Endothelial cell of umbilical vein (primary cell): ENCODE results near the gene SLC19A1. TPM values are rescaled to one million over a fixed set of nuclear protein-coding genes. Genes with fewer than 3 reads are reported as not detected.

Experiments
- BruUV-seq: library from RNA; stranded (reverse); fragments of 400-500 nt; replicated peaks from 2 replicates; lab custom pipeline; 2021; lab: Mats Ljungman, UMichigan
- CTCF ChIA-PET: fragments of 300-600, 350-600 bp; sonication (Branson Sonifier 250); formaldehyde crosslinking; loops from one replicate; lab custom pipeline; 2021; ENCODE audit warnings: antibody characterized with exemption, inconsistent platforms; lab: Charles Lee
- POLR2A ChIA-PET: fragments of 300-600, 350-600 bp; sonication (Branson Sonifier 250); formaldehyde crosslinking; loops from one replicate; lab custom pipeline; 2021; ENCODE audit warnings: antibody characterized with exemption, inconsistent platforms; lab: Charles Lee
- DNase-seq: peaks from one replicate; pipeline ENCODE4 v3.0.0-alpha.2; 2011; ENCODE audit warnings: low read depth, low spot score
- FAIRE-seq: peaks from 2 replicates; lab custom pipeline; 2011; peaks lifted over from hg19 to GRCh38; lab: Jason Lieb, UNC
- H2AFZ ChIP-seq: 2 replicates; pipeline ENCODE4 v1.6.0; 2012; ENCODE audit warnings: low read depth, low read length, control low read depth, inconsistent platforms
- H3K27ac ChIP-seq: 2 replicates; pipeline ENCODE4 v1.5.1; 2011; ENCODE audit warnings: low read depth, mild to moderate bottlenecking, control low read depth, low read length, moderate library complexity; ENCODE audit not compliant: insufficient read depth
- H3K27me3 ChIP-seq, 2 experiments: 2 replicates each; pipeline versions ENCODE4 v1.6.0 to v1.6.1; 2011; ENCODE audit warnings: low read length in 2 of 2, mixed read lengths in 1 of 2; ENCODE audit not compliant: control insufficient read depth in 2 of 2, insufficient read depth in 2 of 2
- H3K36me3 ChIP-seq, 2 experiments: 2 replicates in 1 of 2; 3 replicates in 1 of 2; pipeline ENCODE4 v1.5.1; 2011; ENCODE audit warnings: low read length in 2 of 2, mild to moderate bottlenecking in 1 of 2, moderate library complexity in 1 of 2; ENCODE audit not compliant: control insufficient read depth in 2 of 2, insufficient read depth in 2 of 2; ENCODE audit errors: extremely low read depth in 1 of 2
- H3K4me1 ChIP-seq: 3 replicates; pipeline ENCODE4 v1.5.1; 2011; ENCODE audit warnings: mild to moderate bottlenecking, low read length; ENCODE audit not compliant: control insufficient read depth, insufficient read depth; ENCODE audit errors: extremely low read depth
- H3K4me2 ChIP-seq: 2 replicates; pipeline ENCODE4 v1.6.1; 2011; ENCODE audit warnings: low read length, control low read depth, mixed read lengths; ENCODE audit not compliant: insufficient read depth
- H3K4me3 ChIP-seq, 3 experiments: fragments of 200-600 bp in 1 of 3; sonication (generic), shearing (Covaris generic) in 1 of 3; replicated peaks in 1 of 3; 2 replicates each; pipeline ENCODE4 v1.5.1; 2011 to 2016; ENCODE audit warnings: control low read depth in 3 of 3, low read length in 3 of 3, mild to moderate bottlenecking in 2 of 3, inconsistent platforms in 1 of 3, low read depth in 1 of 3, moderate library complexity in 1 of 3; ENCODE audit not compliant: insufficient read depth in 1 of 3
- H3K79me2 ChIP-seq: 2 replicates; pipeline ENCODE4 v1.6.0; 2012; ENCODE audit warnings: low read length, inconsistent platforms; ENCODE audit not compliant: control insufficient read depth, insufficient read depth
- H3K9ac ChIP-seq: replicated peaks from 2 replicates; pipeline ENCODE3; 2011; ENCODE audit warnings: low read length, control low read depth; ENCODE audit not compliant: insufficient read depth; ENCODE audit errors: extremely low read depth
- H3K9me1 ChIP-seq: replicated peaks from 3 replicates; pipeline ENCODE4 v1.6.0; 2011; ENCODE audit warnings: mild to moderate bottlenecking, low read length; ENCODE audit not compliant: control insufficient read depth, insufficient read depth; ENCODE audit errors: extremely low read depth
- H3K9me3 ChIP-seq: replicated peaks from 2 replicates; pipeline ENCODE4 v1.5.1; 2012; ENCODE audit warnings: low read length, inconsistent platforms; ENCODE audit not compliant: control insufficient read depth, insufficient read depth
- H4K20me1 ChIP-seq: replicated peaks from 2 replicates; pipeline ENCODE3; 2011; ENCODE audit warnings: mild to moderate bottlenecking, low read length; ENCODE audit not compliant: control insufficient read depth, insufficient read depth; ENCODE audit errors: extremely low read depth
- CTCF ChIP-seq, 2 donors: IDR thresholded peaks; 1 replicate in 1 of 2; 2 replicates in 1 of 2; pipeline ENCODE4 v1.5.1; 2011; ENCODE audit warnings: low read length in 2 of 2, mild to moderate bottlenecking in 2 of 2, moderate library complexity in 2 of 2, control low read depth in 1 of 2, inconsistent platforms in 1 of 2, low read depth in 1 of 2; ENCODE audit not compliant: insufficient read depth in 1 of 2; ENCODE audit errors: extremely low read depth in 1 of 2
- EZH2 ChIP-seq: IDR thresholded peaks from 2 replicates; pipeline ENCODE4 v1.6.1; 2012; ENCODE audit warnings: borderline replicate concordance, low read depth, mild to moderate bottlenecking, moderate library complexity, low read length, inconsistent platforms; ENCODE audit not compliant: severe bottlenecking
- FOS ChIP-seq: IDR thresholded peaks from 2 replicates; pipeline ENCODE4 v1.6.1; 2011; ENCODE audit warnings: mild to moderate bottlenecking, low read length, moderate library complexity, borderline replicate concordance; ENCODE audit not compliant: insufficient read depth
- GATA2 ChIP-seq: IDR thresholded peaks from 2 replicates; pipeline ENCODE4 v1.7.0; 2011; ENCODE audit warnings: low read depth, mild to moderate bottlenecking, moderate library complexity, mixed read lengths, low read length; ENCODE audit not compliant: insufficient read length, insufficient read depth
- JUN ChIP-seq: IDR thresholded peaks from 2 replicates; pipeline ENCODE4 v1.6.1; 2011; ENCODE audit warnings: borderline replicate concordance, low read depth; ENCODE audit not compliant: insufficient read length, insufficient read depth
- MAX ChIP-seq: IDR thresholded peaks from 2 replicates; pipeline ENCODE4 v1.6.1; 2011; ENCODE audit not compliant: insufficient read depth, insufficient read length
- MYC ChIP-seq: IDR thresholded peaks from one replicate; pipeline ENCODE4 v1.6.1; 2011; ENCODE audit warnings: mild to moderate bottlenecking, low read depth, low read length
- POLR2A ChIP-seq: IDR thresholded peaks from 2 replicates; pipeline ENCODE4 v1.6.1; 2012; ENCODE audit warnings: low read depth, mild to moderate bottlenecking, control low read depth, low read length
- POLR2AphosphoS5 ChIP-seq: IDR thresholded peaks from 2 replicates; pipeline ENCODE4 v1.6.1; 2012; ENCODE audit warnings: low read depth, mild to moderate bottlenecking, control low read depth, low read length, moderate library complexity; ENCODE audit not compliant: insufficient read depth
- dilution Hi-C: fragments of 300-500 bp; cut with MboI; formaldehyde crosslinking; loops from one replicate; pipeline ENCODE4 v1.15.0; 2019; ENCODE audit warnings: low sequenced_read_pairs; ENCODE audit not compliant: extremely low pct_ligation_motif_present
- intact Hi-C: fragments of 100-400 bp; cut with micrococcal nuclease; formaldehyde crosslinking; loops from one replicate; pipeline ENCODE4 v1.10.0; 2022
- polyA plus RNA-seq, 4 experiments: library from polyadenylated mRNA; depleted of rRNA in 3 of 4; stranded (reverse) in 3 of 4; unstranded in 1 of 4; fragments of >200 nt; gene quantifications; 2 replicates each; pipeline versions ENCODE4 v1.2.1 to v1.2.3, GENCODE V29; 2011 to 2012; ENCODE audit warnings: missing spikeins in 1 of 4
- total RNA-seq: library from RNA; stranded (reverse); gene quantifications from 2 replicates; pipeline ENCODE4 v1.2.3, GENCODE V29; 2021

SLC19A1 gene
- total and polyA plus RNA-seq, 2 donors (not counting 3 experiments of a cell fraction or from before 2014, with no cell fraction given): 36.3 to 54.6 TPM

- TF ChIP-seq GATA2 (no peak), MAX (no peak), FOS (no peak), JUN (no peak), POLR2AphosphoS5 (no peak), EZH2 (no peak), CTCF (IDR thresholded peaks at IDR 0.05; ENCODE audit: extremely low read depth in 1 of 2, insufficient read depth in 1 of 2, low read depth in 1 of 2, low read length in 2 of 2) (no peak), POLR2A (no peak), MYC (no peak)
- Histone ChIP-seq H3K9me3 (no peaks in the 10 kb centered on the region), H3K9me1 (no peaks in the 10 kb centered on the region), H3K79me2 (peaks cover 17% of the 10 kb centered on the region), H3K27ac (no peak overlapping the region), H3K9ac (no peak overlapping the region), H4K20me1 (no peaks in the 10 kb centered on the region), H3K36me3 (peaks cover 0 to 9% of the 10 kb centered on the region in 2 experiments), H3K4me3 (no peak overlapping the region), H3K4me1 (peaks cover 21% of the 10 kb centered on the region), H3K4me2 (no peak overlapping the region), H3K27me3 (no peaks in the 10 kb centered on the region), H2AFZ (no peak overlapping the region)
- CTCF ChIA-PET: no interaction called here
- FAIRE-seq: no peak
- no peak for DNase-seq
- intact Hi-C loops (no loop called here), dilution Hi-C loops (no loop called here)
- no TSS peak for BruUV-seq
- POLR2A ChIA-PET: no interaction called here
Measured at GRCh38 chr21:45521241-45521640, 21.0 kb downstream of the SLC19A1 start.
